ENCODE results near the gene TMX3. TPM values are rescaled to one million over a fixed set of nuclear protein-coding genes. Genes with fewer than 3 reads are reported as not detected.

The TMX3 gene, protein sequence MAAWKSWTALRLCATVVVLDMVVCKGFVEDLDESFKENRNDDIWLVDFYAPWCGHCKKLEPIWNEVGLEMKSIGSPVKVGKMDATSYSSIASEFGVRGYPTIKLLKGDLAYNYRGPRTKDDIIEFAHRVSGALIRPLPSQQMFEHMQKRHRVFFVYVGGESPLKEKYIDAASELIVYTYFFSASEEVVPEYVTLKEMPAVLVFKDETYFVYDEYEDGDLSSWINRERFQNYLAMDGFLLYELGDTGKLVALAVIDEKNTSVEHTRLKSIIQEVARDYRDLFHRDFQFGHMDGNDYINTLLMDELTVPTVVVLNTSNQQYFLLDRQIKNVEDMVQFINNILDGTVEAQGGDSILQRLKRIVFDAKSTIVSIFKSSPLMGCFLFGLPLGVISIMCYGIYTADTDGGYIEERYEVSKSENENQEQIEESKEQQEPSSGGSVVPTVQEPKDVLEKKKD
- total RNA-seq, result 49.6 to 71.2 TPM (median 51.2 TPM) in 3 replicates
- long read RNA-seq, full-length matches to known transcripts, result 79 of 135 reads
- long read RNA-seq, partial matches to known transcripts, result 3 of 135 reads
- long read RNA-seq, other reads (novel, unspliced or antisense), result 53 of 135 reads

DNA sequence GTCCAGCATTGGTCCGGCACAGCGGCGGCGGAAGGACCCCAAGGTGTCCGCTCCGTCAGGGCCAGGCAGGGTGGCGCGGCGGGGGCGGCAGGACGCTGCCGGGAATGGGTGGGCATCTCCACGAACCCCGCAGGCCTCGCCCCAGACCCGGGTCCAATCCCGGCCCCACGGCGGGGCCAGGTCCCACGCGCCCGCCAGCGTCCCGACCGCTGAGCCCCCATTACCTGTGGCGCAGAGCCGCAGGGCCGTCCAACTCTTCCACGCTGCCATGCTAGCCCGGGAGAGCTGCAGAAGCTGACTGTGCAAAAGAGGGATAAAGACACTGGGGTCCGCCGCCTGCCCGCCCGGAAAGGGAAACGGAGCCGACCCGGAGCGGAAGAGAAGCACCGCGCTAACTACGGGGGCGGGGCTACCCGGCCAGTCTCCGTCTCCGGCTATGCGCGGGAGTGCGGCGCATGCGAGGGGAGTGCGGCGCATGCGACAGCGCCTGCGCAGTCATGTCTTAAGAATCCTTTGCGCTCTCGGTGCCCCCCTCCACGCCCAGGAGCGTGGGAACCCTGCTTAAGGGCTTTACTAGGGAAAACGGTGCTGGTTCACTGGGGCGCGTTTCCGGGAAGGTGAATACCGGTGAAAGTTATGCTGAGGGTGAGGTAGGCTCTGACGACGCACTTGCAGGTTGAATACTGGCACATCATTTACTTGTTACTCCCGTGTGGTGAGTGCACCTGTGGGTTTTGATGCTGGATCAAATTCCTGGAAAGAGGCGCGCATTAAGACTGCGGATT, at the start of gene TMX3:
Gene TMX3, minus strand, starts transcription at position 397 of the 785 bp plus-strand sequence. Its CDS starts 127 bp downstream, at position 270.
- H3K9me3 Mint-ChIP-seq (ENCODE audit: low read depth), result no peaks in the 10 kb centered on the region
- H3K4me1 Mint-ChIP-seq (ENCODE audit: low read depth), result peaks cover 22% of the 10 kb centered on the region
- peak within 1 kb of the TSS; percentile 88 for H3K4me3 Mint-ChIP-seq (ENCODE audit: unreplicated experiment)
- peaks cover 9% of the 10 kb centered on the region for H3K36me3 Mint-ChIP-seq (ENCODE audit: low read depth)
- H3K27ac Mint-ChIP-seq (ENCODE audit: unreplicated experiment), result peak within 1 kb of the TSS; percentile 79
- peak; percentile 98 for DNase-seq (ENCODE audit: low spot score)
- TF ChIP-seq, protein P1, sequence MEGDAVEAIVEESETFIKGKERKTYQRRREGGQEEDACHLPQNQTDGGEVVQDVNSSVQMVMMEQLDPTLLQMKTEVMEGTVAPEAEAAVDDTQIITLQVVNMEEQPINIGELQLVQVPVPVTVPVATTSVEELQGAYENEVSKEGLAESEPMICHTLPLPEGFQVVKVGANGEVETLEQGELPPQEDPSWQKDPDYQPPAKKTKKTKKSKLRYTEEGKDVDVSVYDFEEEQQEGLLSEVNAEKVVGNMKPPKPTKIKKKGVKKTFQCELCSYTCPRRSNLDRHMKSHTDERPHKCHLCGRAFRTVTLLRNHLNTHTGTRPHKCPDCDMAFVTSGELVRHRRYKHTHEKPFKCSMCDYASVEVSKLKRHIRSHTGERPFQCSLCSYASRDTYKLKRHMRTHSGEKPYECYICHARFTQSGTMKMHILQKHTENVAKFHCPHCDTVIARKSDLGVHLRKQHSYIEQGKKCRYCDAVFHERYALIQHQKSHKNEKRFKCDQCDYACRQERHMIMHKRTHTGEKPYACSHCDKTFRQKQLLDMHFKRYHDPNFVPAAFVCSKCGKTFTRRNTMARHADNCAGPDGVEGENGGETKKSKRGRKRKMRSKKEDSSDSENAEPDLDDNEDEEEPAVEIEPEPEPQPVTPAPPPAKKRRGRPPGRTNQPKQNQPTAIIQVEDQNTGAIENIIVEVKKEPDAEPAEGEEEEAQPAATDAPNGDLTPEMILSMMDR (IDR thresholded peaks at IDR 0.05), result no peak
- H3K27me3 Mint-ChIP-seq (ENCODE audit: low read depth), result no peaks in the 10 kb centered on the region

DNA sequence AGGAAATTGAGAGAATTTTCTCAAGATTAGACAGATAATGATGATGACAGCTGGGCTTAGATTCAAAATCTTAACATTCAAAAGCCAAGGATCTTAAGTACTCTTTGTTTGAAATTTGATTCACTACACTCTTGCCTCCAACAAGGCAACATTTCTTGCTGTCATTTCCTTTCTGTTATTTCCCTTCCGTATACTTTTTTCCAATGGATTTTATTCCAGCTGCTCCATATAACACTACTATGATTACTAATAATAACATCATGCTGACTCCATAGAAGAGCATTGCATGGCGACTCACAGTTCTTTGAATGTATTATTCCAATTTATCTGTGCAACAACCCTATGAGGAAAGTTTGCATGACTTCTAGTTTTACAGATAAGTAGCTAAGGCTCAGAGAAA, 49.1 kb upstream of the TMX3 start:
- no peak for DNase-seq (ENCODE audit: low spot score)
- H3K4me1 Mint-ChIP-seq (ENCODE audit: low read depth), result peaks cover 7% of the 10 kb centered on the region
- H3K9me3 Mint-ChIP-seq (ENCODE audit: low read depth), result peaks cover 11% of the 10 kb centered on the region
- peaks cover 4% of the 10 kb centered on the region for H3K36me3 Mint-ChIP-seq (ENCODE audit: low read depth)
- H3K27ac Mint-ChIP-seq (ENCODE audit: unreplicated experiment), result no peak overlapping the region
- TF ChIP-seq, protein P1 (IDR thresholded peaks at IDR 0.05), result no peak
- H3K27me3 Mint-ChIP-seq (ENCODE audit: low read depth), result no peaks in the 10 kb centered on the region
- H3K4me3 Mint-ChIP-seq (ENCODE audit: unreplicated experiment), result no peak overlapping the region

DNA sequence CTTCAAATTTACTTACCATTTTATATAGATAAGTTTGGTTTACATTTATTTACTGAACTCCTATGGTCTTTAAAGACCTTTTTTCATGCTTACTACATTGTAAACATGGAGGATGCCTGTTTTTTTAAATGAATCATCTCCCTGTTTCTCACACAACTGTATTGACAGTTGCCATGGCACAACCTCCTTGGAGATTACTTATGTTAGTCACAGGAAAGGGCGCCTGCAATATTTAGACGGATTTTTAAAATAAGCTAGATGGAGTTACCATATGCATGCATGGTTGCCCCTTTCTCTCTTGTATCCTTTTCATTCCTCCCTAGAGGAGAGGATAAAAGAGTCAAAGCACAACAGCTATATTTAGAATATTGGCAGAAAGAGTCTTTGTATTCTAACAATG, 48.2 kb upstream of the TMX3 start:
- Mint-ChIP-seq H3K4me1 (ENCODE audit: low read depth) (peaks cover 7% of the 10 kb centered on the region), H3K4me3 (ENCODE audit: unreplicated experiment) (no peak overlapping the region), H3K36me3 (ENCODE audit: low read depth) (peaks cover 6% of the 10 kb centered on the region), H3K27ac (ENCODE audit: unreplicated experiment) (no peak overlapping the region), H3K9me3 (ENCODE audit: low read depth) (peaks cover 14% of the 10 kb centered on the region), H3K27me3 (ENCODE audit: low read depth) (no peaks in the 10 kb centered on the region)
- DNase-seq (ENCODE audit: low spot score), result no peak
- TF ChIP-seq, protein P1 (IDR thresholded peaks at IDR 0.05), result no peak

DNA sequence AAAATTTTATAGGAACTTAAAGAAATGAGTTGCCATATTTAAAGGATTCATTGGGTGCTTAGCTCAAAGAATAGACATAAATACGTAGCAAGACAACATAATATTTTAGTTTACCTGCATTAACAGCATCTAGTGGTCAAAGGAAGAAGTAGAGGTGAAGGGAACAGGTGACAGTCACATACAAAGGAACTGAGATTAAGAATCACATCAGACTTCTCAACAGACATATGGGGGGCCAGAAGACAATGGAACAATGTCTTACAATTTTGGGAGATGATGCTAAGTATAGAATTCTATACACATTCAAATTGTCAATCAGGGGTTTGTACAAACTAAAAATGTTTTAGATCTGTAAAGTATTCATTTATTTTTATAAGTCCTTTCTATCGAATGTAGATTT, 44.4 kb upstream of the TMX3 start:
- Mint-ChIP-seq H3K4me3 (ENCODE audit: unreplicated experiment) (no peak overlapping the region), H3K27me3 (ENCODE audit: low read depth) (no peaks in the 10 kb centered on the region), H3K36me3 (ENCODE audit: low read depth) (peaks cover 6% of the 10 kb centered on the region), H3K4me1 (ENCODE audit: low read depth) (peaks cover 8% of the 10 kb centered on the region), H3K27ac (ENCODE audit: unreplicated experiment) (no peak overlapping the region), H3K9me3 (ENCODE audit: low read depth) (peaks cover 16% of the 10 kb centered on the region)
- DNase-seq (ENCODE audit: low spot score), result no peak
- TF ChIP-seq, protein P1 (IDR thresholded peaks at IDR 0.05), result no peak

DNA sequence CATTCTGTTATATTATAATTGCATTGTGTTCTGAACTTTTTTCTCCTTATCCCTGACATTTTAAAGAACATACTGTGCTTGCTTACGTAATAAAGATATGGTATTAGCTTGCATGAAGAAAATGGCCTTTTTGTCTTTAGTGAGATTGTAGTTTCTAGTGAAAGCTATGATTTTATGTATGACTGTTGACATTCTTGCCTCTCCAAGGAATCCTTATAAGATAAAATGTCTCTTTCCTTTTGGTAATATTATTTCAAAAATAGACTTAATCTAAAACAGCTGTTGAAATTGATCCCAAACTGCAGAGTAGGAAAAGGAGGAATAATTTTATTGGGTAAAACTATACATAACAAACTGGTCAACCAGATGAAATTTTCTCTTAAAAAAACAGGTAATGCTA, 42.2 kb upstream of the TMX3 start:
- no peak overlapping the region for H3K27ac Mint-ChIP-seq (ENCODE audit: unreplicated experiment)
- no peak overlapping the region for H3K4me3 Mint-ChIP-seq (ENCODE audit: unreplicated experiment)
- no peak for DNase-seq (ENCODE audit: low spot score)

More for the DNA sequence above, 42.2 kb upstream of the TMX3 start:
- H3K4me1 Mint-ChIP-seq (ENCODE audit: low read depth), result peaks cover 6% of the 10 kb centered on the region
- peaks cover 7% of the 10 kb centered on the region for H3K36me3 Mint-ChIP-seq (ENCODE audit: low read depth)
- no peaks in the 10 kb centered on the region for H3K27me3 Mint-ChIP-seq (ENCODE audit: low read depth)
- TF ChIP-seq, protein P1 (IDR thresholded peaks at IDR 0.05), result no peak
- H3K9me3 Mint-ChIP-seq (ENCODE audit: low read depth), result peaks cover 18% of the 10 kb centered on the region

Data from chondrocyte (in vitro differentiated cells).